Anterior cingulate cortex (tissue), 58 donors: Measurements from ENCODE around the gene WDR31.

Experiments used
- DNase-seq, 58 donors: peaks; one replicate each; lab custom pipeline; 2025; lab: John Stamatoyannopoulos, UW

The WDR31 gene

GRCh38 chr9:113343732-113344231, 3.7 kb upstream of the WDR31 start:
- DNase-seq: peak; percentile 18 to 96 (median 86)

GRCh38 chr9:113341712-113342410, 1.8 kb upstream of the WDR31 start:
- DNase-seq: peak in 2 of 58 donors; percentile 4 to 36

GRCh38 chr9:113337714-113338113, 2.4 kb downstream of the WDR31 start:
- no peak for DNase-seq

GRCh38 chr9:113331780-113332179, 8.3 kb downstream of the WDR31 start:
- DNase-seq: no peak

- no peak for DNase-seq
These were observed 11.9 kb downstream of the WDR31 start for GRCh38 chr9:113328045-113328782.

- no peak for DNase-seq
These were observed 13.8 kb downstream of the WDR31 start for GRCh38 chr9:113326230-113326629.

GRCh38 chr9:113322671-113323070, 17.4 kb downstream of the WDR31 start:
- peak in 3 of 58 donors; percentile 3 to 33 (median 33) for DNase-seq

GRCh38 chr9:113320051-113320450, 20.0 kb downstream of the WDR31 start:
- no peak for DNase-seq

GRCh38 chr9:113319054-113319453, 21.0 kb downstream of the WDR31 start:
- DNase-seq: no peak

- no peak for DNase-seq
These were observed 22.3 kb downstream of the WDR31 start for GRCh38 chr9:113317777-113318176.

GRCh38 chr9:113316030-113316429, 24.0 kb downstream of the WDR31 start:
- DNase-seq: no peak

GRCh38 chr9:113315231-113315630, 24.8 kb downstream of the WDR31 start:
- no peak for DNase-seq

- DNase-seq: no peak
These were observed 26.8 kb downstream of the WDR31 start for GRCh38 chr9:113313261-113313660.

- peak in 6 of 58 donors; percentile 0 to 40 (median 2) for DNase-seq
These were observed 28.1 kb downstream of the WDR31 start for GRCh38 chr9:113311961-113312360.

GRCh38 chr9:113310538-113310937, 29.5 kb downstream of the WDR31 start:
- DNase-seq: no peak

GRCh38 chr9:113309204-113309813, 30.8 kb downstream of the WDR31 start:
- DNase-seq: peak in 15 of 58 donors; percentile 0 to 29 (median 13)

- no peak for DNase-seq
These were observed 32.6 kb downstream of the WDR31 start for GRCh38 chr9:113307396-113307975.

GRCh38 chr9:113306566-113306965, 33.5 kb downstream of the WDR31 start:
- DNase-seq: no peak

- no peak for DNase-seq
These were observed 37.2 kb downstream of the WDR31 start, which contains the start of gene RNF183 for GRCh38 chr9:113302792-113303418. RNF183 (minus strand) TSS chr9:113303376; CDS start chr9:113298184, 5,192 bp downstream.

- no peak for DNase-seq
These were observed 38.5 kb downstream of the WDR31 start for GRCh38 chr9:113301548-113301947.
